B cell (primary cell): ENCODE data around the gene KMT2D. TPM values are rescaled to one million over a fixed set of nuclear protein-coding genes. Genes with fewer than 3 reads are reported as not detected.

ENCODE experiments used
- ATAC-seq: fragments of 200-7000 bp; cut with Tn5 transposase; one replicate; pipeline ENCODE4 v1.10.0; 2021; ENCODE audit warnings: low read depth, mild to moderate bottlenecking, moderate number of reproducible peaks, moderate library complexity
- CTCF ChIA-PET: fragments of 350-600 bp; sonication (Branson Sonifier 250); formaldehyde crosslinking; loops from one replicate; lab custom pipeline; 2021; ENCODE audit warnings: antibody characterized with exemption, inconsistent platforms; lab: Charles Lee
- POLR2A ChIA-PET: fragments of 350-600 bp; sonication (Branson Sonifier 250); formaldehyde crosslinking; loops from one replicate; lab custom pipeline; 2021; ENCODE audit warnings: antibody characterized with exemption; lab: Charles Lee
- DNase-seq: peaks from one replicate; pipeline ENCODE4 v3.0.0; 2013
- H2AFZ ChIP-seq: 2 replicates; pipeline ENCODE4 v1.6.1; 2012; ENCODE audit warnings: mild to moderate bottlenecking, low read depth, low read length; ENCODE audit not compliant: insufficient read depth, poor library complexity, severe bottlenecking
- H3K27ac ChIP-seq, 2 donors: 1 replicate in 1 of 2; 2 replicates in 1 of 2; pipeline ENCODE4 v1.5.1; 2012 to 2013; ENCODE audit warnings: low read length in 2 of 2, mild to moderate bottlenecking in 2 of 2, moderate library complexity in 1 of 2
- H3K27me3 ChIP-seq, 4 experiments: fragments of 200-600 bp in 1 of 4; sonication (generic) in 1 of 4; replicated peaks in 1 of 4; 1 replicate in 2 of 4; 2 replicates in 2 of 4; pipeline versions ENCODE4 v1.6.1 to v1.7.0; 2013 to 2016; ENCODE audit warnings: low read length in 3 of 4, mild to moderate bottlenecking in 2 of 4, mixed read lengths in 1 of 4, moderate library complexity in 1 of 4; ENCODE audit not compliant: insufficient read depth in 4 of 4, control insufficient read depth in 3 of 4; ENCODE audit errors: control extremely low read depth in 1 of 4
- H3K36me3 ChIP-seq, 2 experiments: replicated peaks in 1 of 2; 1 replicate in 1 of 2; 2 replicates in 1 of 2; pipeline versions ENCODE4 v1.6.1 to v1.7.1; 2013; ENCODE audit warnings: low read length in 1 of 2; ENCODE audit not compliant: insufficient read depth in 2 of 2, control insufficient read depth in 1 of 2; ENCODE audit errors: control extremely low read depth in 1 of 2, extremely low read depth in 1 of 2
- H3K4me1 ChIP-seq, 2 donors: fragments of 200-600 bp in 1 of 2; sonication (generic) in 1 of 2; 1 replicate in 1 of 2; 2 replicates in 1 of 2; pipeline versions ENCODE4 v1.5.1 to v1.6.1; 2013 to 2017; ENCODE audit warnings: low read length in 2 of 2; ENCODE audit not compliant: control insufficient read depth in 2 of 2, insufficient read depth in 2 of 2
- H3K4me2 ChIP-seq: replicated peaks from 2 replicates; pipeline ENCODE3; 2012; ENCODE audit warnings: mild to moderate bottlenecking, low read depth, low read length; ENCODE audit not compliant: poor library complexity, severe bottlenecking
- H3K4me3 ChIP-seq, 5 experiments: fragments of 200-600 bp in 1 of 5; sonication (generic) in 1 of 5; 1 replicate in 3 of 5; 2 replicates in 2 of 5; pipeline versions ENCODE4 v1.5.1 to v1.7.0; 2011 to 2016; ENCODE audit warnings: low read length in 4 of 5, mild to moderate bottlenecking in 4 of 5, low read depth in 2 of 5, control low read depth in 1 of 5, moderate library complexity in 1 of 5; ENCODE audit not compliant: insufficient read depth in 1 of 5; ENCODE audit errors: control extremely low read depth in 1 of 5, extremely low read depth in 1 of 5
- H3K79me2 ChIP-seq: fragments of 200-600 bp; sonication (generic); one replicate; pipeline ENCODE4 v1.6.0; 2016; ENCODE audit warnings: low read length; ENCODE audit not compliant: control insufficient read depth, insufficient read depth
- H3K9ac ChIP-seq: fragments of 200-600 bp; sonication (generic); 2 replicates; pipeline ENCODE4 v1.6.1; 2017; ENCODE audit warnings: mild to moderate bottlenecking, low read length, moderate library complexity
- H3K9me3 ChIP-seq, 3 donors: one replicate each; pipeline versions ENCODE4 v1.6.1 to v1.7.1; 2013; ENCODE audit warnings: low read length in 2 of 3; ENCODE audit not compliant: control insufficient read depth in 2 of 3, insufficient read depth in 1 of 3; ENCODE audit errors: control extremely low read depth in 1 of 3
- H4K20me1 ChIP-seq: 2 replicates; pipeline ENCODE4 v1.6.0; 2012; ENCODE audit warnings: mild to moderate bottlenecking, low read length; ENCODE audit not compliant: insufficient read depth, control insufficient read depth, poor library complexity, severe bottlenecking
- H3K27ac Mint-ChIP-seq: one replicate; pipeline ENCODE4 v1.8.0; 2021; ENCODE audit warnings: mixed read lengths
- H3K27me3 Mint-ChIP-seq: one replicate; pipeline ENCODE4 v1.8.0; 2021; ENCODE audit warnings: mixed read lengths
- H3K4me1 Mint-ChIP-seq: one replicate; pipeline ENCODE4 v1.8.0; 2021; ENCODE audit warnings: mixed read lengths
- H3K4me3 Mint-ChIP-seq: one replicate; pipeline ENCODE4 v1.8.0; 2021; ENCODE audit warnings: mixed read lengths
- H3K9me3 Mint-ChIP-seq: one replicate; pipeline ENCODE4 v1.8.0; 2022; ENCODE audit warnings: mixed read lengths; ENCODE audit not compliant: insufficient read depth
- EZH2 ChIP-seq: IDR thresholded peaks from 2 replicates; pipeline ENCODE4 v1.6.1; 2012; ENCODE audit warnings: borderline replicate concordance, low read depth, mild to moderate bottlenecking, moderate library complexity, low read length; ENCODE audit not compliant: insufficient read depth, poor library complexity, severe bottlenecking
- WGBS: methylation state at CpG from one replicate; pipeline ENCODE4 v1.1.5; 2013; ENCODE audit warnings: missing lambda C conversion rate; ENCODE audit not compliant: insufficient coverage; 5-methylcytosine and 5-hydroxymethylcytosine counted together
- intact Hi-C: fragments of 100-400 bp; cut with micrococcal nuclease; formaldehyde crosslinking; loops from one replicate; pipeline ENCODE4 v1.10.0; 2022
- polyA plus RNA-seq: library from polyadenylated mRNA; depleted of rRNA; stranded (reverse); fragments of >200 nt; gene quantifications from 2 replicates; pipeline ENCODE4 v1.2.3, GENCODE V29; 2012
- total RNA-seq, 2 donors: library from RNA; stranded (reverse); fragments of 120-200 nt in 1 of 2; gene quantifications; 1 replicate in 1 of 2; 2 replicates in 1 of 2; pipeline versions ENCODE4 v1.2.3 to v1.2.4, GENCODE V29; 2013 to 2022
- TF ChIP-seq, protein P1 (sequence below): fragments of 200-600 bp; IDR thresholded peaks from one replicate; pipeline ENCODE4 v1.8.0; 2022; ENCODE audit warnings: antibody characterized with exemption, mild to moderate bottlenecking

KMT2D gene
- total and polyA plus RNA-seq, 2 donors (not counting 1 experiment from before 2014, with no cell fraction given), result 64.0 to 179 TPM

- Mint-ChIP-seq H3K9me3 (no peaks in the 10 kb centered on the region), H3K27ac (peak overlapping the region; percentile 92), H3K4me3 (peak overlapping the region; percentile 92), H3K27me3 (no peaks in the 10 kb centered on the region), H3K4me1 (peaks cover 59% of the 10 kb centered on the region)
- POLR2A ChIA-PET, result interaction anchor here (1.8 to 2.5 kb wide), 2 partner anchors 11 to 72 kb away, joined by 4 to 12 read pairs; partner anchors contain the start of genes RHEBL1 and TUBA1B
- Histone ChIP-seq H3K36me3 (peaks cover 0 to 12% of the 10 kb centered on the region in 2 experiments), H3K4me1 (peaks cover 51 to 57% of the 10 kb centered on the region in 2 donors), H3K9me3 (no peaks in the 10 kb centered on the region), H3K4me2 (peak overlapping the region; percentile 97), H3K4me3 (peak overlapping the region; percentile 81 to 97 (median 91)), H2AFZ (no peak overlapping the region), H3K79me2 (peaks cover 79% of the 10 kb centered on the region), H4K20me1 (peaks cover 58% of the 10 kb centered on the region), H3K27ac (peak overlapping the region in 1 of 2 donors; percentile 88), H3K9ac (peak overlapping the region; percentile 93), H3K27me3 (no peaks in the 10 kb centered on the region)
- CTCF ChIA-PET, result interaction anchor here (0.8 to 1.6 kb wide), 4 partner anchors 8 to 129 kb away, joined by 3 to 7 read pairs (median 4); partner anchors contain the start of genes TUBA1A and TUBA1B
- intact Hi-C loops, result loop anchor here (5.0 kb wide), 1 partner anchor 62 kb away; the partner anchor contains the start of gene DDN
- ATAC-seq (no peak), DNase-seq (no peak)
- no peak for TF ChIP-seq EZH2
- TF ChIP-seq, protein P1, sequence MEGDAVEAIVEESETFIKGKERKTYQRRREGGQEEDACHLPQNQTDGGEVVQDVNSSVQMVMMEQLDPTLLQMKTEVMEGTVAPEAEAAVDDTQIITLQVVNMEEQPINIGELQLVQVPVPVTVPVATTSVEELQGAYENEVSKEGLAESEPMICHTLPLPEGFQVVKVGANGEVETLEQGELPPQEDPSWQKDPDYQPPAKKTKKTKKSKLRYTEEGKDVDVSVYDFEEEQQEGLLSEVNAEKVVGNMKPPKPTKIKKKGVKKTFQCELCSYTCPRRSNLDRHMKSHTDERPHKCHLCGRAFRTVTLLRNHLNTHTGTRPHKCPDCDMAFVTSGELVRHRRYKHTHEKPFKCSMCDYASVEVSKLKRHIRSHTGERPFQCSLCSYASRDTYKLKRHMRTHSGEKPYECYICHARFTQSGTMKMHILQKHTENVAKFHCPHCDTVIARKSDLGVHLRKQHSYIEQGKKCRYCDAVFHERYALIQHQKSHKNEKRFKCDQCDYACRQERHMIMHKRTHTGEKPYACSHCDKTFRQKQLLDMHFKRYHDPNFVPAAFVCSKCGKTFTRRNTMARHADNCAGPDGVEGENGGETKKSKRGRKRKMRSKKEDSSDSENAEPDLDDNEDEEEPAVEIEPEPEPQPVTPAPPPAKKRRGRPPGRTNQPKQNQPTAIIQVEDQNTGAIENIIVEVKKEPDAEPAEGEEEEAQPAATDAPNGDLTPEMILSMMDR, result no peak
- WGBS, result 11% methylated on average over 1 of the region's 1 CpG
Measured at GRCh38 chr12:49059045-49059298, 1.6 kb downstream of the KMT2D start.

DNA sequence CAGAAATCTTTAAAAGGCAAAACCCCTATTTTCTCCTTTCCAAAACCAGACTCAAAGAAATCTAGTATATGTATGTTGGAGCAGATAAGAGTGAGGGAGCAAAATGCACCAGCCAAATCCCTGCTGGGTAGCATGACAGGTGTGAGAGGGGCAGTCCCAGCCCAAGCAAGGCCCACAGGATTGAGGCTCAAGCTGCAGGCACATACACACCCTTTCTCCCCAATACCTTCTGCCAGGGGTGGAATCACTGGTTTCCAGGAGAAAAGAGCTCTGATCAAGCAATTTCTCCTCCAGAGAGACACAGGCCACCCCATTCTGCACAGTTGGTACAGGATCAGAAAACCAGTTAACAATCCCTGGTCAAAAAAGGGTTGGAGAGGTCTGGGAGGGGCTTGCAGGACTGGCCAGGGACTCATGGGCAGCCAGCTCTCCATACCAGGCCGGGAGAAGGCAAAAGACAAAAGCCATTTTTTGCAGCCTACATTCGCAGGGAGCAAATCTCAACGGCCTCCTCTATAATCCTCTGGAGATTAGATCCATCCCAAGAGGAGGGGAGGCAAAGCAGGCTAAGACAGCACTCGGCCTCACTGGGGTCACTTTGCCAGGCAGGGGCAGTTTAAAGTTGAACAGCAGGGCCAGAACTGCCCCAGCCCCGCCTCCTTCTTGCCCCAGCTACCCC is 2.1 kb downstream of the KMT2D start:
- CTCF ChIA-PET, result interaction anchor here (0.5 to 1.6 kb wide), 6 partner anchors 8 to 130 kb away, joined by 3 to 7 read pairs (median 4); partner anchors contain the start of genes TUBA1A and TUBA1B
- Histone ChIP-seq H2AFZ (no peak overlapping the region), H3K79me2 (peaks cover 83% of the 10 kb centered on the region), H3K9ac (peak overlapping the region; percentile 93), H3K27ac (peak overlapping the region in 1 of 2 donors; percentile 88), H3K4me2 (peak overlapping the region; percentile 97), H3K36me3 (peaks cover 0 to 17% of the 10 kb centered on the region in 2 experiments), H3K4me3 (peak overlapping the region; percentile 81 to 97 (median 91)), H4K20me1 (peaks cover 63% of the 10 kb centered on the region), H3K4me1 (peaks cover 51 to 57% of the 10 kb centered on the region in 2 donors), H3K27me3 (no peaks in the 10 kb centered on the region), H3K9me3 (no peaks in the 10 kb centered on the region)
- TF ChIP-seq, protein P1, result no peak
- TF ChIP-seq EZH2, result no peak
- Mint-ChIP-seq H3K27me3 (no peaks in the 10 kb centered on the region), H3K4me1 (peaks cover 56% of the 10 kb centered on the region), H3K9me3 (no peaks in the 10 kb centered on the region), H3K4me3 (peak overlapping the region; percentile 92), H3K27ac (peak overlapping the region; percentile 92)
- POLR2A ChIA-PET, result interaction anchor here (0.6 to 2.5 kb wide), 4 partner anchors 11 to 770 kb away, joined by 3 to 12 read pairs (median 5); partner anchors contain the start of genes NCKAP5L, RHEBL1 and TUBA1B
- no peak for ATAC-seq
- no peak for DNase-seq
- intact Hi-C loops, result loop anchor here (5.0 kb wide), 1 partner anchor 61 kb away; the partner anchor contains the start of gene DDN
- 10% methylated on average over 3 of the region's 5 CpGs for whole genome bisulfite sequencing
